ENCODE results near the gene TEX2.

DNA sequence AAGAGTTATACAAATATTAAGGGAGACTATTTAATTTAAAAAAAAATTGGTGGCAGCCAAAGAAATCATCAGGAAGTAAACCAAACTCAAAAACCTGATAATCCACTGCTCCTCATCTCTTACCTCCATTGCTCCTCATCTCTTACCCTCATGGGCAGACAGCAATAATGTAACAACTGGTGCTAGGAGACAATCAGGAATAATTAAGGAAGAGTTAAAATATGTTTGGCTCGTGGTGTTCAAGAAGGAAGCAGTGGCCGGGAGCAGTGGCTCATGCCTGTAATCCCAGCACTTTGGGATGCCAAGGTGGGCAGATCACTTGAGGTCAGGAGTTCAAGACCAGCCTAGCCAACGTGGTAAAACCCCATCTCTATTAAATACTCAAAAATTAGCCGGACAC lies 151.2 kb downstream of the TEX2 start:
- TF ChIP-seq, protein P1, sequence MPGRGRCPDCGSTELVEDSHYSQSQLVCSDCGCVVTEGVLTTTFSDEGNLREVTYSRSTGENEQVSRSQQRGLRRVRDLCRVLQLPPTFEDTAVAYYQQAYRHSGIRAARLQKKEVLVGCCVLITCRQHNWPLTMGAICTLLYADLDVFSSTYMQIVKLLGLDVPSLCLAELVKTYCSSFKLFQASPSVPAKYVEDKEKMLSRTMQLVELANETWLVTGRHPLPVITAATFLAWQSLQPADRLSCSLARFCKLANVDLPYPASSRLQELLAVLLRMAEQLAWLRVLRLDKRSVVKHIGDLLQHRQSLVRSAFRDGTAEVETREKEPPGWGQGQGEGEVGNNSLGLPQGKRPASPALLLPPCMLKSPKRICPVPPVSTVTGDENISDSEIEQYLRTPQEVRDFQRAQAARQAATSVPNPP (IDR thresholded peaks at IDR 0.05; ENCODE audit: borderline replicate concordance, insufficient read depth, insufficient read length): no peak
- TF ChIP-seq, protein P2, sequence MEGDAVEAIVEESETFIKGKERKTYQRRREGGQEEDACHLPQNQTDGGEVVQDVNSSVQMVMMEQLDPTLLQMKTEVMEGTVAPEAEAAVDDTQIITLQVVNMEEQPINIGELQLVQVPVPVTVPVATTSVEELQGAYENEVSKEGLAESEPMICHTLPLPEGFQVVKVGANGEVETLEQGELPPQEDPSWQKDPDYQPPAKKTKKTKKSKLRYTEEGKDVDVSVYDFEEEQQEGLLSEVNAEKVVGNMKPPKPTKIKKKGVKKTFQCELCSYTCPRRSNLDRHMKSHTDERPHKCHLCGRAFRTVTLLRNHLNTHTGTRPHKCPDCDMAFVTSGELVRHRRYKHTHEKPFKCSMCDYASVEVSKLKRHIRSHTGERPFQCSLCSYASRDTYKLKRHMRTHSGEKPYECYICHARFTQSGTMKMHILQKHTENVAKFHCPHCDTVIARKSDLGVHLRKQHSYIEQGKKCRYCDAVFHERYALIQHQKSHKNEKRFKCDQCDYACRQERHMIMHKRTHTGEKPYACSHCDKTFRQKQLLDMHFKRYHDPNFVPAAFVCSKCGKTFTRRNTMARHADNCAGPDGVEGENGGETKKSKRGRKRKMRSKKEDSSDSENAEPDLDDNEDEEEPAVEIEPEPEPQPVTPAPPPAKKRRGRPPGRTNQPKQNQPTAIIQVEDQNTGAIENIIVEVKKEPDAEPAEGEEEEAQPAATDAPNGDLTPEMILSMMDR (IDR thresholded peaks at IDR 0.05 in 2 of 3, conservative IDR thresholded peaks at IDR 0.05 in 1 of 3; ENCODE audit: insufficient read depth in 2 of 3, low read depth in 1 of 3, low read length in 3 of 3): no peak
- TF ChIP-seq LEF1 (IDR thresholded peaks at IDR 0.05) (no peak), MAFG (tag; conservative IDR thresholded peaks at IDR 0.05) (no peak), FOXP1 (CRISPR knock-in tag; IDR thresholded peaks at IDR 0.05) (no peak), SREBF2 (CRISPR knock-in tag; IDR thresholded peaks at IDR 0.05) (no peak), POLR2AphosphoS5 (IDR thresholded peaks at IDR 0.05; ENCODE audit: control insufficient read depth, insufficient read depth, low read depth, low read length) (no peak), ZNF408 (CRISPR knock-in tag; IDR thresholded peaks at IDR 0.05; ENCODE audit: low read depth) (no peak), ZEB2 (IDR thresholded peaks at IDR 0.05) (no peak)
